Body of pancreas (tissue), 4 donors: Measurements from ENCODE around the gene PCNX1.

Experiments used
- CTCF ChIP-seq, 7 experiments: fragments of 450-650 bp in 4 of 7; fragments of 200-600 bp in 3 of 7; sonication (generic) in 3 of 7; IDR thresholded peaks; one replicate each; pipeline ENCODE4 v1.5.1; 2016 to 2019; ENCODE audit warnings: antibody characterized with exemption in 7 of 7
- POLR2A ChIP-seq, 3 donors: fragments of 450-650 bp; IDR thresholded peaks; one replicate each; pipeline ENCODE4 v1.6.1; 2016; ENCODE audit warnings: antibody characterized with exemption in 3 of 3, mild to moderate bottlenecking in 2 of 3

- no peak for TF ChIP-seq CTCF (IDR thresholded peaks at IDR 0.05)
- no peak for TF ChIP-seq POLR2A (IDR thresholded peaks at IDR 0.05)
Measured at GRCh38 chr14:70881549-70882177, 25.6 kb upstream of the PCNX1 start.
